HTR-8/SVneo (cell line): ENCODE results near the gene PALM3.
A peak's percentile ranks its signal among the peaks of the same experiment; 100 is the strongest.

Source experiments
- DNase-seq: peaks from one replicate; pipeline ENCODE4 v3.0.0; 2011; ENCODE audit warnings: low spot score, mixed read lengths; ENCODE audit not compliant: insufficient read length
- FAIRE-seq: peaks from 2 replicates; lab custom pipeline; 2011; peaks lifted over from hg19 to GRCh38; lab: Jason Lieb, UNC

The PALM3 gene

DNA sequence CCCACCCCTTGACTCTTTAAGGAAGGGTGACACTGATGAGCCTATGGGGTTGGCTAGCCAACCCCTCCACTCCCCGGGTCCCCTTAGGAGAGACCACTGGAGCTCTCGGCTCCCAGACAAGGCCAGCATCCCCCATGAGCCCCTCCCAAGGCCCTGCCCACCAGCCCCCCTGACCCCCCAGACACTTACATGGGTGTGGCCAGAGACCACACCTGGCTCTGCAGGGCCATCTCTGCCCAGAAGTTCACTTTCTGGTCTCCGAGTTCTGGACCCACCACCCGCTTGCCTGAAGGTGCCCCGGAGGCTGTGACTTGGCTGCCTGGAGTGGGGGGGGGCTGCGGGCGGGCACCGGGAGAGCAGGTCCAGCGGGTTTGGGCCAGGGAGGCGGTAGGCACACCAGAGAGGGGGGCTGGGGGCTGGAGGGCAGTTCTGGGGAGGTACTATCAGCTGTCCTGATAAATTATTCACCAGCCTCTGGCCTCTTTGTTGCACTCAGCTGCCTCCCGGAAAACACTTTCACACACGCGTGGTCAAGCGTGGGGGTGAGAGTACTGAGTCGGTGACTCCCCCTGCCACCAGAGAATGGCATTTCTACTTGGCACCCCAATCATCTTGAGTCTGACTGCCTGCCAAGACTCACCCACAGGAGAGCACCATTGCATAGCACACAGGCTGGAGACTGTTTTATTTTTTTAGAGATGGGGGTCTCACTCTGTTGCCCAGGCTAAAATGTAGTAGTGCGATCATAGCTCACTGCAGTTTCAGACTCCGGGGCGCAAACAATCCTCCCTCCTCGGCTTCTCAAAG lies at the start of gene PALM3:
PALM3 (minus strand) TSS at position 326 of the 807 bp plus-strand sequence; CDS start at position 230, 96 bp downstream.
- no peak for DNase-seq

DNA sequence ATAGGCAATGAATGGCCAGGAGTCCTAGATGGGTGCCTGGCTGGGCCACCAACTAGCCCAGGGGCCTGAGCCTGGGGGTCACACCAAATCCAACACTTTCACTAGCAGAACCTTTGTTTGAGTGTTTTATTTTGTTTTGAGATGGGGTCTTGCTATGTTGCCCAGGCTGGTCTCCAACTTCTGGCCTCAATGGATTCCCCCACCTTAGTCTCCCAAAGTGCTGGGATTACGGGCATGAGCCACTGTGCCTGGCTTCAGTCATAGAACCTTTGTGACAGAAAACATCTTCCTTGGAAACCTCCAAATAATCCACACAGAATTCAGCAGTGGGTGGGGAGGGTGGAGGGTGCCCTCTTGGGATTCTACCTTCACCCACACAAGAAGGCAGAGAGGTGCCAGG lies 49.6 kb upstream of the PALM3 start:
- DNase-seq = no peak
- no peak for FAIRE-seq

More for the DNA sequence above, at the start of gene PALM3:
- FAIRE-seq = no peak

GRCh38 chr19:14110650-14111049 lies 48.8 kb upstream of the PALM3 start:
- no peak for DNase-seq
- no peak for FAIRE-seq

DNA sequence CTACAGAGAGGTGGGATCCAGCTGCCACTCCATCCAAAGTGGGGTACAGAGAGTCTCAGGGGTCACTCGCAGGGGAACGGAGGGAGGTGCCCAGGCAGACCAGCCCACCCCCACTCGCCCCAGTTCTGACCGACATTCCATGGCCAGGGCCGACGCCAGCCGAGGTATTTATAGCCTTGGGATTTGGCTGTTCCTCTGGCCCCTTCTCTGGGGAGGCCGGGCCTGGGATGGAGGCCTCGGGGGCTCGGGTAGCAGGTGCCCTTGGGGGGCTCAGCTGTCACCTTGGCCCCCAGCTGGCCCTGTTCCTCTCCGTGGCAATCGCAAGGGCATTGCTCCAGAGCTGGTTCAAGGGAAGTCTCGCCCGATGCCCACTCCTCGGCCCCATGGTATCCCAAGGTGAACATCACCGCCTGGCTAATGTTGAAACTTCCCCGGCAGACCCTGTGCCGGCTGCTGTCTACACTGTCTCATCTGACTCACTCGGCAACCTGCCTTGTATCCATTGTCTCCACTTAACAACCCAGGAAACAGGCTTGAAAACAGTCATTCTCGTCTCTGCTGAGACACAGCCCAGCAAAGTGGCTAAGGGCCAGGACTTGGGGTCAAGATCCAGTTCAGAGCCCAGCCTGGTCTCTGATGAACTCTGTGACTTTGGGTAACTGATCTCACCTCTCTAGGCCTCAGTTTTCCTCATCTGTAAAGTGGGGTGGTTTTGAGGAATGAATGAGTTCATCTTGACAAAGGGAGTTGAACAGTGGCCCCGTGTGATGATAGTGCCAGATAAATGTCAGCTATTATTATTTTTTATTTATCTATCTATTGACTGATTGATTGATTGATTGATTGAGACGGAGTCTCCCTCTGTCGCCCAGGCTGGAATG lies 45.9 kb upstream of the PALM3 start:
- DNase-seq = no peak
- no peak for FAIRE-seq

DNA sequence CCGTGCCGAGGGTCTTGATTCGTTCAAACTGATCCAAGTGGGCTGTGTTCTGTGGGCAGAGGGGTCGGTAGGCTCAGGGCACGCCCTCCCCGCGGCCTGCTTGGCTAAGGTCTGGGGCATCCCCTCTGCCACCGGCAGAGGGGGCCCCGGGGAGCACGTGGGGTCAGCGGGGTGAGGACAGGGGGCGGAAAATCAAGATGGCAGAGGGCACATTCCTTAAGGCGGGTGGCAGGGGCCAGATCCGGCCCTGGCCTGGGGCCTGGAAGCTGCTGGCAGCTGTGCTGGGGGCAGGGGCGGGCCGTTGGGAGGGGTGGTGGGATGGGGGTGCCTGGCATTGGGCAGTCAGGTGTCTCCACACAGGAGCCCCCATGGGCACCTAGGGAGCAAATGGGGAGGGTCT lies 45.0 kb upstream of the PALM3 start:
- DNase-seq = no peak
- FAIRE-seq = no peak

DNA sequence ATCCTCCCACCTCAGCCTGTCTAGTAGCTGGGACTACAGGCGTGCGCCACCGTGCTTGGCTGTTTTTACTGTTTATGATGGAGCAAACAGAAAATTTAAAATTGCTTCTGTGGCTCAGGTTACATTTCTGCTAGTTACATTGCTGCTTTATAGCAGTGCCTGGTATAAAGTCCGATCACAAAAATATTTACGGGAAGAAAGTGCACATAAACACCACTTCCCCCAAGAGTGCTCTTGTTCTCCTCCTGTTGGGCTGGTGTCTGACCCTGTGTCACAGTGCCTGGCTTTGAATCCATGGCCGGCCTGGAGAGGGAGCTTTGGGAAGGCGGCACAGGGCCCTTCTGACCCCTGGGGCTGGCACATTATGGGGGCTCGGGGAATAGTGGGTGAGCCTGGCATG lies 43.8 kb upstream of the PALM3 start:
- DNase-seq = no peak
- FAIRE-seq = no peak

DNA sequence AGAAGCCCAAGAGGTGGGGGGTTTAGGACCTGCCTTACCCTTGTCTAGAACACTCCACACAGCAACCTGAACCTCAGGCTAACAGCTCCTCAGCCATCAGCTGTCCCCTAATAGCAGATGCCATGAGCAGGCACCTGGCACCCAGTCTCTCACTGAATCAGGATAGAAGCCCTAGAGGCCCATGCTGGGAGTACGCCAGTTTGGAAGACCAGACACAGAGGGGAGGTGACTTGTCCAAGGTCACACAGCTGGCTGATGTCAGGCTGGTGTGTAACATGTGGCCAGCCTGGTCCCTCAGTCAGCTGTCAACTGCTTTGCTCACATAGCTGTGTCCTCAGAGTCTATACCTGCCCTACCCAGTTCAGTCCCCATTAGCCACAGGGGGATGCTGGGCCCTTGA lies 41.4 kb upstream of the PALM3 start:
- FAIRE-seq (no peak), DNase-seq (no peak)

DNA sequence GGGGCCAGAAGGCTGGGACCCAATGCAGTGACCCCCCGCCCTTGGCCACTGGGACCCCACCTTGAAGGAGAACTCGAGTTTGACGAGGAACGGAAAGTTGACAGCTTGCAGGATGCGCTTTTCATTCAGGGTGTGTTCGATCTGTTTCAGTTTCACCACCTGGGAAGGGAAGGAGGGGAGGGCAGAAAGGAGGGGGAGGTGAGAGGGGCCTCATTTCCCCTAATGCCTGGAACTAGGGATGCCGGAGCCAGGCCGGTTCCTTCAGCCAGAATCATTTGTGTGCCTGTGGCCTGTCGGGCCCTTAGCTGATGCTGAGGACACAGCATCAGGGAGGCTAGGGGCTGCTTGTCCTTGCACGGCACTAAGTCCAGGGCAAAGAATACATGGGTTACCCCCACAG lies 40.9 kb upstream of the PALM3 start:
- FAIRE-seq (no peak), DNase-seq (no peak)

- DNase-seq (no peak), FAIRE-seq (no peak)
These were observed 40.3 kb upstream of the PALM3 start for GRCh38 chr19:14102102-14102696.

GRCh38 chr19:14101003-14101545 lies 39.2 kb upstream of the PALM3 start:
- FAIRE-seq = no peak
- DNase-seq = no peak

DNA sequence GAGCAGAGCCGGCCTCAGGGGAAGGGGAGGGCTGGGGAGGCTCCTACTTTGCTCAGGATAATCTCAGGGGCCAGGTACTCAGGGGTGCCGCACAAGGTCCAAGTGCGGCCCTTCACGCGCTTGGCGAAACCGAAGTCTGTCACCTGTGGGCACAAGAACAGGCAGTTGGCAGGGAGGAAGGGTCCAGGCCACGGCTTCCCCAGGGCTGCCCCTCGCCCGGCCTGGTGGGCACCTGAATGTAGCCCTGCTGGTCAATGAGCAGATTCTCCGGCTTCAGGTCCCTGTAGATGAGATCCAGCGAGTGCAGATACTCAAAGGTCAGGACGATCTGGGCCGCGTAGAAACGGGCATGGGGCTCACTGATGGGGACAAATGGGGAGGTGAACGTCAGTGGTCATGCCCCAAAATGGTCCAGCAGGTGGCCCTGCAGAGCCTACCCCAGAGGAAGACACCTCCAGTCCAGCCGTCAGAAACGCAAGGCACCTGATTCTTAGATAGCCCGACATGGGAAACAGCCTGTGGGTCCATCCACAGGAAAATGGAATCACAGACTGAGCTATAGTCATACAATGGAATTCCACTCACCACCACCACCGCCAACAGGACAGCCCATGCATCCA lies 35.8 kb upstream of the PALM3 start:
- no peak for DNase-seq
- no peak for FAIRE-seq

DNA sequence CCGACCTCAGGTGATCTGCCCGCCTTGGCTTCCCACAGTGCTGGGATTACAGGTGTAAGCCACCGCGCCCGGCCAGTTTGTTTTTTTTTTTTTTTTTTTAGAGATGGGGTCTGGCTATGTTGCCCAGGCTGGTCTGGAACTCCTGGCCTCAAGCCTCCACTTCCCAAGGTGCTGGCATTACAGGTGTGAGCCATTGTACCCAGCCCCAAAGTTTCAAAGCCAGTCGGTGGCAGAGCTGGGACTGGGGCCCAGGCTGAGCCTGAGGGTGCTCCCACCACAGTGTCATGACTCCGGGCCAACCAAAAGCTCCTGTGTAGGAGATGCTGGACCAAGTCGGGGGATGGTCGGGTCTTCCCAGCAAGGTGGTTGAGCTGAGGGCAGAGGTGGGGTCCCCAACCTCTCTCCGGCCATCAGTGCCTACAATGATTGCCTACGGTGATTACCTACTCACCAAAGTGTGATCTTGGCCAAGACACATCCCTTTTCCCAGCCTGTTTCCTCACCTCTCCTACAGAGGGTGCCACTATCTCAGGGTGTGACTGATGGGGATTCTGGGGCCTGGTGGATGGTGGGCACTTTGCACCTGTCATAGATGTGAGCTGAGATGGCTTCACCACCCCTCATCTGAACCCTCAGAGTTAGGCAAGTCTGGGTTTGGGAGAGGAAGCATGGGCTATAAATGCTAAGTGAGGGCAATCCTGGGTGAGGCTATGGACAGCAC lies 34.6 kb upstream of the PALM3 start:
- FAIRE-seq = peak; percentile 57
- no peak for DNase-seq

DNA sequence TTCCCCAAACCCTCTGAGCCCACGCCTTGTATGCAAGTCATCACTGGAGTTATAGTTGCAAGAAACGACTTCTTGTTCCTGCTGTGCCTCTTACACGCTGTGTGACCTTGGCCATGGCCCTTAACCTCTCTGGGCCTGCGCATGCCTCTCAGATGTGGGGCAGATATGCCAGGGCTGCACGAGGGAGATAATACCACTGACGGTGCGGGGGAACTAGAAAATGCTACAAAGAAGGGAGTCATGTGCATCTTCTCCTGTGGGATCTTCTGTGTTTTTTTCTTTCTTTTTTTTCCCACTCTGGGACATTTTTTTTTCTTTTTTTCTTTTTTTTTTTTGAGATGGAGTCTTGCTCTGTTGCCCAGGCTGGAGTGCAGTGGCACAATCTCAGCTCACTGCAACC lies 33.0 kb upstream of the PALM3 start:
- FAIRE-seq (no peak), DNase-seq (no peak)

- DNase-seq = no peak
- FAIRE-seq = no peak
These were observed 31.4 kb upstream of the PALM3 start for GRCh38 chr19:14093117-14093823.

- DNase-seq = no peak
- FAIRE-seq = no peak
These were observed 30.1 kb upstream of the PALM3 start for GRCh38 chr19:14091813-14092462.

GRCh38 chr19:14091081-14091812 lies 29.4 kb upstream of the PALM3 start:
- FAIRE-seq (no peak), DNase-seq (peak; percentile 80)

GRCh38 chr19:14090509-14091080 lies 28.7 kb upstream of the PALM3 start, which contains the start of gene SAMD1:
TSS of gene SAMD1 (minus strand) at chr19:14090751.
- DNase-seq (peak; percentile 80), FAIRE-seq (no peak)
